Measurements from ENCODE around the gene NAV2.

DNA sequence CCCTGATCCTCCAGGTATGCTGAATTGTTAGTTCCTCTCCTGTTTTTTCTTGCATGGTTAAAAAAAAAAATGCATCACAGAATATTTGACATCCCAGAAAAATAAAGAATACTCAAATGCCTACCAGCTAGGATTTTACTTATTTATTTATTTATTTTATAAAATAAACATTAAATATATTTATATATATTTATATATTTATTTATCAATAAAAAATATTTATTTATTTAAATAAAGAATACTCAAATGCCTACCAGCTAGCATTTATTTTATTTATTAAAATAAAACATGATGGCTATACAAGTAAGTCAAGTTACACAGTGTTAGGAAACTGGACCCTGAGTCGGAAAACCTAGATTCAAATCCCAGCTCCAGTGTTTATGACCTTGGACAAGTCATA lies 164.1 kb downstream of the NAV2 start:
- TF ChIP-seq, protein P1, sequence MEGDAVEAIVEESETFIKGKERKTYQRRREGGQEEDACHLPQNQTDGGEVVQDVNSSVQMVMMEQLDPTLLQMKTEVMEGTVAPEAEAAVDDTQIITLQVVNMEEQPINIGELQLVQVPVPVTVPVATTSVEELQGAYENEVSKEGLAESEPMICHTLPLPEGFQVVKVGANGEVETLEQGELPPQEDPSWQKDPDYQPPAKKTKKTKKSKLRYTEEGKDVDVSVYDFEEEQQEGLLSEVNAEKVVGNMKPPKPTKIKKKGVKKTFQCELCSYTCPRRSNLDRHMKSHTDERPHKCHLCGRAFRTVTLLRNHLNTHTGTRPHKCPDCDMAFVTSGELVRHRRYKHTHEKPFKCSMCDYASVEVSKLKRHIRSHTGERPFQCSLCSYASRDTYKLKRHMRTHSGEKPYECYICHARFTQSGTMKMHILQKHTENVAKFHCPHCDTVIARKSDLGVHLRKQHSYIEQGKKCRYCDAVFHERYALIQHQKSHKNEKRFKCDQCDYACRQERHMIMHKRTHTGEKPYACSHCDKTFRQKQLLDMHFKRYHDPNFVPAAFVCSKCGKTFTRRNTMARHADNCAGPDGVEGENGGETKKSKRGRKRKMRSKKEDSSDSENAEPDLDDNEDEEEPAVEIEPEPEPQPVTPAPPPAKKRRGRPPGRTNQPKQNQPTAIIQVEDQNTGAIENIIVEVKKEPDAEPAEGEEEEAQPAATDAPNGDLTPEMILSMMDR (IDR thresholded peaks at IDR 0.05): no peak
- TF ChIP-seq POLR2A (IDR thresholded peaks at IDR 0.05): no peak
